GM06990 (cell line): ENCODE results near the gene POMP.

ENCODE experiments used
- DNase-seq: peaks from one replicate; pipeline ENCODE4 v3.0.0-alpha.2; 2011; ENCODE audit not compliant: insufficient read length; ENCODE audit errors: extremely low read depth
- H3K27me3 ChIP-seq: replicated peaks from 2 replicates; pipeline ENCODE4 v1.6.0; 2011; ENCODE audit warnings: low read length; ENCODE audit not compliant: control insufficient read depth, insufficient read depth
- H3K36me3 ChIP-seq: 2 replicates; pipeline ENCODE4 v1.5.1; 2011; ENCODE audit warnings: low read length; ENCODE audit not compliant: control insufficient read depth, insufficient read depth
- H3K4me3 ChIP-seq: replicated peaks from 2 replicates; pipeline ENCODE4 v1.5.1; 2011; ENCODE audit warnings: low read depth, mild to moderate bottlenecking, control low read depth, low read length
- TF ChIP-seq, protein P1 (sequence below): IDR thresholded peaks from 2 replicates; pipeline ENCODE4 v1.5.1; 2011; ENCODE audit warnings: low read length, control low read depth, mild to moderate bottlenecking, inconsistent platforms; ENCODE audit not compliant: insufficient read depth, poor library complexity, severe bottlenecking

The POMP gene

GRCh38 chr13:28622286-28622685 lies 36.6 kb upstream of the POMP start:
- TF ChIP-seq, protein P1, sequence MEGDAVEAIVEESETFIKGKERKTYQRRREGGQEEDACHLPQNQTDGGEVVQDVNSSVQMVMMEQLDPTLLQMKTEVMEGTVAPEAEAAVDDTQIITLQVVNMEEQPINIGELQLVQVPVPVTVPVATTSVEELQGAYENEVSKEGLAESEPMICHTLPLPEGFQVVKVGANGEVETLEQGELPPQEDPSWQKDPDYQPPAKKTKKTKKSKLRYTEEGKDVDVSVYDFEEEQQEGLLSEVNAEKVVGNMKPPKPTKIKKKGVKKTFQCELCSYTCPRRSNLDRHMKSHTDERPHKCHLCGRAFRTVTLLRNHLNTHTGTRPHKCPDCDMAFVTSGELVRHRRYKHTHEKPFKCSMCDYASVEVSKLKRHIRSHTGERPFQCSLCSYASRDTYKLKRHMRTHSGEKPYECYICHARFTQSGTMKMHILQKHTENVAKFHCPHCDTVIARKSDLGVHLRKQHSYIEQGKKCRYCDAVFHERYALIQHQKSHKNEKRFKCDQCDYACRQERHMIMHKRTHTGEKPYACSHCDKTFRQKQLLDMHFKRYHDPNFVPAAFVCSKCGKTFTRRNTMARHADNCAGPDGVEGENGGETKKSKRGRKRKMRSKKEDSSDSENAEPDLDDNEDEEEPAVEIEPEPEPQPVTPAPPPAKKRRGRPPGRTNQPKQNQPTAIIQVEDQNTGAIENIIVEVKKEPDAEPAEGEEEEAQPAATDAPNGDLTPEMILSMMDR = no peak
- no peak overlapping the region for H3K4me3 ChIP-seq
- no peaks in the 10 kb centered on the region for H3K36me3 ChIP-seq
- DNase-seq = no peak
- H3K27me3 ChIP-seq = no peaks in the 10 kb centered on the region

DNA sequence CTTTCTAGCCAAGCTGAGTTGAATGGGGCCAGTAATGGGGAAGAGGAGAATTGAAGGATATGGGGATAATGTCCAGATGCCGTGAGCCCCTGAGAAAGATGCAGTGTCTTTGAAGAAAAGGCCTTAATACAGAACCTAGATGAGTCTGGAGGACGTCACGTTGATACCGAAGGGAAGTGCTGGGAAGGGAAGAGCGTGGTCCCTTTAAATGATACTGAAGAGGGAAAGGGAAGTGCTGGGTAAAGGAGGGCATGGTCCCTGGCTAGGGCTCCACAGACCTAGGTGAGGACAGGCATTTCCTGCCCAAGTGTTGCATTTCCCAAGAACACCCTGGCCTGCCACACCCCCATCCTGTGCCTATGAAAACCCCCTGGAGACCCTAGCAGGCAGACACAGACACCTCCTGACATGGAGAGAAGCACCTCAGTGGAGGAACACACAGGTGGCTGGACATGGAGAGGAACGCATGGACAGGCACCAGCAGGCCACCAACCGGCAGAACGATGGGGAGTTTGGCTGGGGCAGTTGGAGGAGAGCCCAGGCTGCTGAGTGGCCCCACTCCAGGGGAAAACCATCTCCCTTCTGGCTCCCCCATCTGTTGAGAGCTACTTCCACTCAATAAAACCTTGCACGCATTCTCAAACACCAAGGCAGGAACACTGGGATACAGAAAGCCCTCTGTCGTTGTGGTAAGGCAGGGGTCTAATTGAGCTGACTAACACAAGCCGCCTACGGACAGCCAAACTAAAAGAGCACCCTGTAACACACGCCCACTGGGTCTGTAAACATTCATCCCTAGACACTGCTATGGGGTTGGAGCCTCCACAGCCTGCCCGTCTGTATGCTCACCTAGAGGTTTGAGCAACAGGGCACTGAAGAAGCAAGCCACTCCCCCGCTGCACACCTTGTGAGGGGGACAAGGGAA lies 34.9 kb upstream of the POMP start:
- Histone ChIP-seq H3K4me3 (no peak overlapping the region), H3K36me3 (no peaks in the 10 kb centered on the region), H3K27me3 (no peaks in the 10 kb centered on the region)
- TF ChIP-seq, protein P1 = no peak
- no peak for DNase-seq

DNA sequence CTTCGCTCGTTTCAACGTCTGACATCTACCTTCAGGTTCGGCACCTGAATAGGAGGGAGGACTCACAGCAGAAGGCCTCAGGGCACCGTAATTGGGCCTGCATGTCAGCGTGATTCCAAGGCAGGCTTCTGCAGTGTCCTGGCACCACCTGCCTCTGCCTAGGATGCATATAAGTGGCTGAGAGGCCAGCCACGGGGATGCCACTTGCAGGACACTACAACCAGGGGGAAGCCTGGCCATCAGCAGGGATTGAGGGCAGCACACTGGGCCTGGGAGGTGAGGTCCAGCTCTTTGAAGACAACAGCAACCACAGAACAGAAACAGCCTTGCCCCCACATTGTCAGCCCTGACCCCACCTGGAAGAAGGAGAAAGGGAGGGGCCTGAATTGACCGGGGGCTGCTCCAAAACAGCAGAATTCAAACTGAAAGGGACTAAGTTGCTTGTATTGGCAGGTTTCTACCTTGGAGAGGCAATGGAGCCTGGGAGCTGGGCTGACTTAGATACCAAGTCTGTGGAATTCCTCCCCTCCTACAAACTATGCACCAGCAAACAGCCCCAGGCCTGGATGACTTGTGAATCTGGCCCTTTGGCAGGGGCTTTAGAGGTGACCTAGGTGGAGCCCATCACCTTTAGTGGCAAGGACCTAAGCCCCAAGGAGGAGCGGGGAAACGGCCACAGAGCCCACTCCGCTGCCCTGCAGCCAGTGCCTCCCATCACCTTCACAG lies 34.1 kb upstream of the POMP start:
- no peaks in the 10 kb centered on the region for H3K36me3 ChIP-seq
- H3K4me3 ChIP-seq = no peak overlapping the region
- no peak for DNase-seq
- TF ChIP-seq, protein P1 = no peak
- H3K27me3 ChIP-seq = no peaks in the 10 kb centered on the region

DNA sequence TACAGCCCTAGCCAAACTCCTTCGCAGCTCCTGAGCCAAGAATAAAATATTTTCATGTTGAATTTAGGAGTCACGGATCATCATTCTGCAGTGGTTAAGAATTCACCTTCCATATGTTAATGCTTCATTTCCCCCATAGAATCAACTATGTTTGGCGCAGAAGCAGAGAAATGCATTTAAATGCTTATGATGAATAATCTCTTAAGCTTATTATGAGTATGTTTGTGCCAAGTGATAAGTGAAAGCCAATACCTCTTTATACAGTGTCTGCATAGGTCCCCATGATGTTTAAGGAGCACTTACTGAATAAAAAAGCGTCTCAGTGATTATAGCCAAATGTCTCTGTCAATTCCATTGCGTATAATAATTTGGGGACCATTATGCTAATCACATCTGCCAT lies 32.7 kb upstream of the POMP start:
- DNase-seq = no peak
- Histone ChIP-seq H3K27me3 (no peaks in the 10 kb centered on the region), H3K36me3 (no peaks in the 10 kb centered on the region), H3K4me3 (no peak overlapping the region)
- TF ChIP-seq, protein P1 = no peak

- Histone ChIP-seq H3K4me3 (no peak overlapping the region), H3K27me3 (no peaks in the 10 kb centered on the region)
These were observed 30.7 kb upstream of the POMP start for GRCh38 chr13:28628241-28628640.

More at GRCh38 chr13:28628241-28628640, 30.7 kb upstream of the POMP start:
- DNase-seq = no peak
- TF ChIP-seq, protein P1 = no peak
- no peaks in the 10 kb centered on the region for H3K36me3 ChIP-seq
